GM19463 (cell line): ENCODE results near the gene OR4M2.
"Not testable (repeated sequence)": the region's sequence is repeated elsewhere in the genome, so short reads cannot be mapped to it uniquely, and the experiment has no call there.

Experiments used
- ATAC-seq: cut with Tn5 transposase; IDR thresholded peaks from one replicate; pipeline ENCODE4 v1.9.1; 2021; ENCODE audit warnings: mild to moderate bottlenecking, moderate library complexity; ENCODE audit not compliant: unreplicated experiment

OR4M2 gene

DNA sequence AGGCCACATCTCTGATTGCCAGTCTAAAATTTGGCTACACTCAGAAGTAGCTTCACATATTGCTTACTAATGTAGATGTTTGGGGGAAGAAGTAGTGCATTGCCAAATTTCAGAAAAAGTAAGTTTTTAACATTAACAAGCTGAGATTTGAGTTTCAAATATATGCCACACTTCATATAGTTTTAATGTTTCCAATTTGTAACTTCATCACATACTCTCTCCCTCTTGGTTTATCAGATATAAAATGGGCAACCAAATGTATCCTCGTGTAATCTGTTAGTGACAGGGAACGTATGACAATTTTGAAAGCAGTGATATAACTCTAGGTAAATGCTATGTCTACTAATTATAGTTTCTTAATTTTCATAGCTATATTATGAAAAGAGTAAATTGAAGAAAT, at the start of gene OR4M2:
OR4M2 (plus strand) TSS at position 301 of the 400 bp plus-strand sequence; CDS start at position 399, 98 bp downstream.
- ATAC-seq = not testable (repeated sequence)

- ATAC-seq = not testable (repeated sequence)
Observed at GRCh38 chr15:22069267-22069666, 11.1 kb upstream of the OR4M2 start.

GRCh38 chr15:22081386-22081785, 1.1 kb downstream of the OR4M2 start:
- not testable (repeated sequence) for ATAC-seq

- ATAC-seq = peak; percentile 23
Observed at GRCh38 chr15:22098616-22099253, 18.4 kb downstream of the OR4M2 start.

- peak; percentile 88 for ATAC-seq
Observed at GRCh38 chr15:22099289-22099891, 19.1 kb downstream of the OR4M2 start.

DNA sequence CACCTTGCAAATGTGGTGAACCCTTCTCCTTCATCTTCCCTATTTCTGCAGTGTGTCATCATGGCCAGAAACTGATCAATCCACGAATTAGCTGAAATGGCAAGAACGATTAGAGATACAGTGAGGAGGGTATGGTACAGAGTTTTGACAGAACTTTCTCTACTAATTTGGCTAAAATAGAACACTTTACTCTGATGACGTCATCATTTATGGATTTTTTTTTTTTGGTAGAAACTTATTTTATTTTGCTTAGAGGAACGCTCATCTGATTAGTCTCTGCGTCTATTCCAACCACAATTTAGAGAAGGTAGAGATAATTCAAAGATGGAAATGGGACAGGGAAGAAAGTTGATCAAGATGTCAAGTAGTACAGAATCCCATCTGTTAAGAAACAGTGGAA, 41.7 kb downstream of the OR4M2 start:
- ATAC-seq = not testable (repeated sequence)
